ENCODE results near the gene SLC35F5. TPM values are rescaled to one million over a fixed set of nuclear protein-coding genes. Genes with fewer than 3 reads are reported as not detected.

The SLC35F5 gene
- total RNA-seq, 2 experiments from 2014 or later = 24.1 to 25.8 TPM

DNA sequence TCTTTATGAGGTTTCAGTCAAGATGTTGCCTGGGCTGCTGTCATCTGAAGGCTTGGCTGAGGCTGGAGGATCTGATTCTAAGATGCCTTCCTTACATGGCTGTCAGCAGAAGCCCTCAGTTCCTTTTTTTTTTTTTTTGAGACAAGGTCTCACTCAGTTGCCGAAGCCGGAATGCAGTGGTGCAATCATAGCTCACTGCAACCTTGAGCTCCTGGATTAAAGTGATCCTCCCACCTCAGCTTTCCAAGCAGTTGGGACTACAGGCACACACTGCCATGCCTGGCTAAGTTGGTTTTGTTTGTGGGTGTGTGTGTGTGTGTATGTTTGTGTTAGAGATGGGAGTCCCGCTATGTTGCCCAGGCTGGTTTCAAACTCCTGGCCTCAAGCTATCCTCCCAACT, 13.1 kb upstream of the SLC35F5 start:
- no peak for DNase-seq
- H3K36me3 Mint-ChIP-seq = no peaks in the 10 kb centered on the region
- H3K27me3 Mint-ChIP-seq = peaks cover 2% of the 10 kb centered on the region
- H3K27ac Mint-ChIP-seq = no peak overlapping the region
- H3K9me3 Mint-ChIP-seq = peaks cover 1% of the 10 kb centered on the region
- H3K4me3 Mint-ChIP-seq = no peak overlapping the region
- no peaks in the 10 kb centered on the region for H3K4me1 Mint-ChIP-seq
- POLR2A ChIA-PET = no interaction called here
- no peak for ATAC-seq (ENCODE audit: low read depth)

- DNase-seq (no peak), ATAC-seq (ENCODE audit: low read depth) (no peak)
- Mint-ChIP-seq H3K27ac (no peak overlapping the region), H3K36me3 (no peaks in the 10 kb centered on the region), H3K4me3 (no peak overlapping the region), H3K4me1 (no peaks in the 10 kb centered on the region), H3K9me3 (peaks cover 3% of the 10 kb centered on the region), H3K27me3 (peaks cover 2% of the 10 kb centered on the region)
- POLR2A ChIA-PET = no interaction called here
Observed at GRCh38 chr2:113768770-113769169, 12.3 kb upstream of the SLC35F5 start.

DNA sequence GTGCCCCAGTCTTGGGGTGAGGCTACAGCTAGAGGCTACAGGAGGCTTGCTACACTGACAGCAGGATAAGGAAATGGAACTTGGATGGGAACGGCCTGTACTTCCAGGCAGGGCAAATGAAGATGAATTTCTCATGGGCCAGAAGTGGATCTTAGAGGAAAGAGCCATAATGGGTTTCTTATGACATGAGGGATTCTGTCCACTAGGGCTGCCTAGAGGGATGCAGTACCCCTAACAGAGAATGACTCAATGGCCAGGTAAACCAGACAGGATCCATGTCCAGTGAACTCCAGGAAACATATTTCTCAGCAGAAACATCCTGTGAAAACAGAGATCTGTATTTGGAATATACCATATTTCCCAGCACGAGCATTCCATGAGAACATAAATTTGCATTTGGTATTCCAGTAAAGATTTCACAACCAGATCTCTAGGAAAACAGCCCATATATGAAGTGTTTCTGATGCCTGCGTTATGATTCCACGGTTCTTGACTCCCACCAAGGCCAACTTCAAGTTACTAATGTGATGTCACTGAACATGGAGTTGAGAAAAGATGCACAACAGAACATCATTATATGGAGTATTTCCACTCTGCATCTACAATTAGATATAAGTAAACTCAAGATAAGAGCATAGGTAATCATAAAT, 11.5 kb upstream of the SLC35F5 start:
- H3K36me3 Mint-ChIP-seq = no peaks in the 10 kb centered on the region
- DNase-seq = no peak
- no peak for ATAC-seq (ENCODE audit: low read depth)
- H3K4me1 Mint-ChIP-seq = no peaks in the 10 kb centered on the region
- peaks cover 4% of the 10 kb centered on the region for H3K9me3 Mint-ChIP-seq
- POLR2A ChIA-PET = no interaction called here
- no peak overlapping the region for H3K27ac Mint-ChIP-seq
- H3K27me3 Mint-ChIP-seq = peaks cover 2% of the 10 kb centered on the region
- H3K4me3 Mint-ChIP-seq = no peak overlapping the region

DNA sequence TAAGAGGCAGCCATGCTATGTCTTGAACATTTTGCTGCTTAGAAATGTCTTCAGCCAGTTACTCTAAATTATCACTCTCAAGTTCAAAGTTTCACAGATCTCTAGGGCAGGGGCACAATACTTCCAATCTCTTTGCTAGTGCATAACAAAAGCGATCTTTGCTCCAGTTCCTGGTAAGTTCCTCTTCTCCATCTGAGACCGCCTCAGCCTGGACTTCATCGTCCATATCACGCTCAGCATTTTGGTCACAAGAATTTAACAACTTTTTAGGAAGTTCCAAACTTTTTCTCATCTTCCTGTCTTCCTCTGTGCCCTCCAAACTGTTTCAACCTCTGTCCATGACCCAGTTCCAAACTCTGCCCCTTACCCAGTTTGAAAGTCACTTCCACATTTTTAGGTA, 8.8 kb upstream of the SLC35F5 start:
- peaks cover 2% of the 10 kb centered on the region for H3K27me3 Mint-ChIP-seq
- H3K4me3 Mint-ChIP-seq = no peak overlapping the region
- POLR2A ChIA-PET = no interaction called here
- H3K27ac Mint-ChIP-seq = no peak overlapping the region
- H3K9me3 Mint-ChIP-seq = peaks cover 3% of the 10 kb centered on the region
- DNase-seq (no peak), ATAC-seq (ENCODE audit: low read depth) (no peak)
- H3K4me1 Mint-ChIP-seq = no peaks in the 10 kb centered on the region
- no peaks in the 10 kb centered on the region for H3K36me3 Mint-ChIP-seq

GRCh38 chr2:113762377-113763118, 6.1 kb upstream of the SLC35F5 start:
- no peak for DNase-seq
- no peak overlapping the region for H3K4me3 Mint-ChIP-seq
- no peaks in the 10 kb centered on the region for H3K27me3 Mint-ChIP-seq
- H3K27ac Mint-ChIP-seq = no peak overlapping the region
- POLR2A ChIA-PET = no interaction called here
- peaks cover 3% of the 10 kb centered on the region for H3K9me3 Mint-ChIP-seq
- H3K4me1 Mint-ChIP-seq = peaks cover 4% of the 10 kb centered on the region
- H3K36me3 Mint-ChIP-seq = no peaks in the 10 kb centered on the region
- ATAC-seq (ENCODE audit: low read depth) = no peak

- POLR2A ChIA-PET = no interaction called here
- no peak overlapping the region for H3K4me3 Mint-ChIP-seq
Observed at GRCh38 chr2:113760400-113760799, 4.0 kb upstream of the SLC35F5 start.

GRCh38 chr2:113757138-113757657, 756 bp upstream of the SLC35F5 start:
- POLR2A ChIA-PET = interaction anchor here (1.2 to 2.5 kb wide), 12 partner anchors 10 to 137 kb away, joined by 3 to 38 read pairs (median 9); partner anchors contain the start of gene ACTR3
- Mint-ChIP-seq H3K9me3 (no peaks in the 10 kb centered on the region), H3K27me3 (no peaks in the 10 kb centered on the region), H3K4me1 (peaks cover 22% of the 10 kb centered on the region), H3K4me3 (peak overlapping the region; percentile 99), H3K27ac (peak overlapping the region; percentile 100), H3K36me3 (peaks cover 7% of the 10 kb centered on the region)
- ATAC-seq (ENCODE audit: low read depth) = peak; percentile 2
- no peak for DNase-seq

More at GRCh38 chr2:113760400-113760799, 4.0 kb upstream of the SLC35F5 start:
- peaks cover 3% of the 10 kb centered on the region for H3K9me3 Mint-ChIP-seq
- DNase-seq (no peak), ATAC-seq (ENCODE audit: low read depth) (no peak)
- peaks cover 8% of the 10 kb centered on the region for H3K4me1 Mint-ChIP-seq
- peaks cover 1% of the 10 kb centered on the region for H3K36me3 Mint-ChIP-seq
- H3K27me3 Mint-ChIP-seq = no peaks in the 10 kb centered on the region
- H3K27ac Mint-ChIP-seq = no peak overlapping the region

DNA sequence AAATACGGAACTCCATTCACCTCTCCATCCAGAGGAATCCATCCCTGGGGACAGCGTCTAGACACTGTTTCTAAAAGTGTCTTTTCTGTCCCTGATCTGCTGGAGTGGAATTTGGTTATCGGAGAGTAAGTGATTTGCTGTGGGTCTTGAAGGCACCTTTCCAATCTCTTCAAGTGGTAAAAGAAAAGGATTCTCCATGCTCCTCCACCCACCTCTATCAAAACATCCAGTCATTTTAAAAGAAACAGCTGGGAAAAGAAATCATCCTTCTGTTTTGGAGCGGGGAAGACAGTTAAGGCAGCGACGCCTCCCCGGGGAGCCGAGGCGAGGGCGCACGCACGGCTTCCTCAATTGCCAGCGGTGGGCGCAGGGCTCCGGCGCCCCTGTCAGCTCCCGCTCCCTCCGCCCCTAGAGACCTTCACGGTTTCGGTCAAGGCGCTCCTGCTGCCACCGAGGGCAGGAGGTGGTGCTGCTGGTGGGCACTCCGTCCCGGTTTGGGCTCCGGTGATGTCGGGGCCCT, 547 bp downstream of the SLC35F5 start:
- ATAC-seq (ENCODE audit: low read depth) (peak; percentile 43), DNase-seq (no peak)
- peaks cover 22% of the 10 kb centered on the region for H3K4me1 Mint-ChIP-seq
- peak overlapping the region; percentile 100 for H3K27ac Mint-ChIP-seq
- no peaks in the 10 kb centered on the region for H3K9me3 Mint-ChIP-seq
- peak overlapping the region; percentile 99 for H3K4me3 Mint-ChIP-seq
- POLR2A ChIA-PET = interaction anchor here (0.7 to 2.5 kb wide), 13 partner anchors 9 to 138 kb away, joined by 3 to 38 read pairs (median 8); partner anchors contain the start of gene ACTR3
- H3K36me3 Mint-ChIP-seq = peaks cover 13% of the 10 kb centered on the region
- H3K27me3 Mint-ChIP-seq = no peaks in the 10 kb centered on the region

DNA sequence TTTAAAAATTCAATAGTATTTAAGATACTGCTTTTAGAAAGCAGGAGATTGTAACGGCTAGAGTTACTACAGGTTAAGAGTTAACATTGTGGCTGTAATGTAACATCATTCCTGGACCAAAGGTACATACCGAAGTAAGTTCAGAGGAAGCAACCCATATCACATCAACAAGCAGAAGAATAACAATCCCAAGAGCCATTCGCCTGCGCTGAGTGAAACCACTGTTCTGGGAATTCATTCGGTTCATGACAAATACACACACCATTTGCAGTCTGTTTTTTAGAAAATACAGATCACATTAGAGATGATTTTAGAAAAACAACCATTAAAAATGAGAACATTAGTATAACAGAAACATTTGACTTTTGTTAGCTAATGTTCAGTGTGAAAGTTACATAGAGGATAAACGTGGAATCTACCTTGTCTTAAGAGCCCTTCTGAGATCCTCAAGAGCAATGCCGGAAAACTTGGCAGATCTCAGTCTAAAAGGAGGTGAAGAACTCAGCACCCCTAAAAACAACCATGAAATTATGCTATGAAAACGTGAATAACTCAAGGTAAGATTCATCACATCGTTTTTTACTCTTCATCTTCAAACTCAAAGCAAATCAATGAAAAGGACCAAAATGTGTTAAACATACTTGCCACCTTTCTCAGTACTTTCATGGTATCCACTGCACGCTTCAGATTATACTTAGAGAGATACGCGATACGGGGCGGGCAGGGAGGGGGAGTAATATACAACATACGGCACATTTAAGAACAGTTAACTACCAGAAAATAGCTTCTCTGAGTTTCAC, 1.2 kb downstream of the SLC35F5 start:
- H3K9me3 Mint-ChIP-seq = no peaks in the 10 kb centered on the region
- peaks cover 22% of the 10 kb centered on the region for H3K4me1 Mint-ChIP-seq
- POLR2A ChIA-PET = interaction anchor here (1.8 to 2.5 kb wide), 9 partner anchors 8 to 139 kb away, joined by 6 to 38 read pairs (median 12); partner anchors contain the start of gene ACTR3
- peak overlapping the region; percentile 100 for H3K27ac Mint-ChIP-seq
- ATAC-seq (ENCODE audit: low read depth) = no peak
- H3K4me3 Mint-ChIP-seq = peak overlapping the region; percentile 99
- H3K36me3 Mint-ChIP-seq = peaks cover 19% of the 10 kb centered on the region
- H3K27me3 Mint-ChIP-seq = no peaks in the 10 kb centered on the region
- no peak for DNase-seq

GRCh38 chr2:113754160-113754559, 2.3 kb downstream of the SLC35F5 start:
- Mint-ChIP-seq H3K27me3 (no peaks in the 10 kb centered on the region), H3K27ac (no peak overlapping the region), H3K9me3 (no peaks in the 10 kb centered on the region), H3K36me3 (peaks cover 20% of the 10 kb centered on the region), H3K4me1 (peaks cover 22% of the 10 kb centered on the region), H3K4me3 (no peak overlapping the region)
- POLR2A ChIA-PET = no interaction called here
- ATAC-seq (ENCODE audit: low read depth) = no peak
- no peak for DNase-seq

- POLR2A ChIA-PET = no interaction called here
- no peak for DNase-seq
- H3K27me3 Mint-ChIP-seq = no peaks in the 10 kb centered on the region
- peaks cover 17% of the 10 kb centered on the region for H3K4me1 Mint-ChIP-seq
- H3K9me3 Mint-ChIP-seq = no peaks in the 10 kb centered on the region
- H3K27ac Mint-ChIP-seq = no peak overlapping the region
- no peak overlapping the region for H3K4me3 Mint-ChIP-seq
- peaks cover 30% of the 10 kb centered on the region for H3K36me3 Mint-ChIP-seq
- ATAC-seq (ENCODE audit: low read depth) = no peak
Observed at GRCh38 chr2:113750385-113750784, 6.1 kb downstream of the SLC35F5 start.

DNA sequence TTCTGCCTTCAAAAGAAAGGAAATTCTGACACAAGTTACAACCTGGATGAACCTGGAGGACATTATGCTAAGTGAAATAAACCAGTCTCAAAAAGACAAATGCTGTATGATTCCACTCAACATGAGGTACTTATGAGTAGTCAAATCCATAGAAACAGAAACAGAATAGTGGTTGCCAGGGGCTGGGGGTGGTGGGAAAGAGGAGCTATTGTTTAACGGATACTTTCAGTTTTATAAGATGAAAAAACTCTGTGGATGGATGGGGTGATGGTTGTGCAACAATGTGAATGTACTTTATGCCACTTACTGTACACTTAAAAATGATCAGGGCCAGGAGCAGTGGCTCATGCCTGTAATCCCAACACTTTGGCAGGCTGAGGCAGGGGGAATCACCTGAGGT, 15.4 kb downstream of the SLC35F5 start:
- Mint-ChIP-seq H3K4me3 (no peak overlapping the region), H3K27ac (no peak overlapping the region), H3K4me1 (no peaks in the 10 kb centered on the region), H3K36me3 (peaks cover 23% of the 10 kb centered on the region), H3K9me3 (no peaks in the 10 kb centered on the region), H3K27me3 (no peaks in the 10 kb centered on the region)
- ATAC-seq (ENCODE audit: low read depth) (no peak), DNase-seq (no peak)
- POLR2A ChIA-PET = no interaction called here

DNA sequence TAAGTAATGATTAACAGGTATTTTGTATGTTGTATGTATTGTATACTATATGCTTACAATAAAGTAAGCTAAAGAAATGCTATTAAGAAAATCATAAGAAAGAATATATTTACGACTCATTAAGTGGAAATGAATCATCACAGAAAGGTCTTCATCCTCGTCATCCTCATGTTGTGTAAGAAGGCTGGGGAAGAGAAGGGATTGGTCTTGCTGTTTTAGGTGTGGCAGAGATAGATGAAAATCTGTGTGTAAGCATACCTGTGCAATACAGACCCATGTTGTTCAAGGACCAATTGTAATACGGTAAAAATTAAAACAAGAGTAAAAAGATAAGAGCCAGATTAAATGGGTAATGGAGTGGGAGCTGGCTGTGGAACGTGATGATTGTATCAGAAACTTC, 16.6 kb downstream of the SLC35F5 start:
- Mint-ChIP-seq H3K27me3 (no peaks in the 10 kb centered on the region), H3K4me3 (no peak overlapping the region), H3K36me3 (peaks cover 18% of the 10 kb centered on the region), H3K4me1 (no peaks in the 10 kb centered on the region), H3K9me3 (no peaks in the 10 kb centered on the region), H3K27ac (no peak overlapping the region)
- ATAC-seq (ENCODE audit: low read depth) = no peak
- no peak for DNase-seq
- POLR2A ChIA-PET = no interaction called here

All from activated naive CD8-positive, alpha-beta T cell treated with anti-CD3 and anti-CD28 coated beads, Interleukin-2, amount 10 ng/mL, durations not matched to agents 7 days and 5 days (primary cell).